ENCODE data around the gene WSB2.

- no peak for TF ChIP-seq CTCF (IDR thresholded peaks at IDR 0.05; ENCODE audit: low read length)
- no peak for TF ChIP-seq EZH2 (IDR thresholded peaks at IDR 0.05; ENCODE audit: borderline replicate concordance, low read length)
Measured at GRCh38 chr12:118107011-118107410, 46.0 kb upstream of the WSB2 start.
